ENCODE measurements around the gene WDFY2. TPM values are rescaled to one million over a fixed set of nuclear protein-coding genes. Genes with fewer than 3 reads are reported as not detected.

WDFY2 gene
- total RNA-seq, 4 donors from 2014 or later, result 6.0 to 11.3 (median 9.7) TPM

GRCh38 chr13:51717786-51718398 lies 133.6 kb downstream of the WDFY2 start:
- Histone ChIP-seq H3K27me3 (no peaks in the 10 kb centered on the region), H3K9me3 (no peaks in the 10 kb centered on the region), H3K4me3 (no peak overlapping the region), H3K4me1 (no peaks in the 10 kb centered on the region), H3K36me3 (no peaks in the 10 kb centered on the region), H3K27ac (no peak overlapping the region)
- TF ChIP-seq CTCF (IDR thresholded peaks at IDR 0.05) (no peak), POLR2A (IDR thresholded peaks at IDR 0.05) (no peak)
- no peak for DNase-seq

DNA sequence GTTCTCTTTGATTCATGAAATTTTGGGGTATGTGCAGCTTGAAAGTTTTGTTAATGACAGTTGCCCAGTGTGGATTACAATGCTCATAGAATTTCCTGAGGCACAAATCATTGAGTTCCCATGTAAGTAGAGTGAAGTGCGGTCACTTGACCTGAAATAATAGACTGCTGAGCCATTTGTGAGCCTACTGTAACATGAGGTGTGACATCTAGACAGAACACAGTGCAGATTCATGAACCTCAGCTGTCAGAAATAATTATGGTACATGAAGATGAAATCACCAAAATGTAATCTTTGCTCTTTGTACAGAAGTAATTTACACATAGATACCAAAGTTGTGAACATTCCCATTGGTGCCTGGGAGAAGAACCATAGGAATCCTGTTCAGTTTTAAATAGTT lies 135.1 kb downstream of the WDFY2 start:
- no peaks in the 10 kb centered on the region for H3K9me3 ChIP-seq
- H3K36me3 ChIP-seq, result no peaks in the 10 kb centered on the region
- no peak overlapping the region for H3K4me3 ChIP-seq
- H3K4me1 ChIP-seq, result no peaks in the 10 kb centered on the region
- no peaks in the 10 kb centered on the region for H3K27me3 ChIP-seq
- no peak for TF ChIP-seq CTCF (IDR thresholded peaks at IDR 0.05)
- TF ChIP-seq POLR2A (IDR thresholded peaks at IDR 0.05), result no peak
- no peak for DNase-seq
- H3K27ac ChIP-seq, result no peak overlapping the region

- Histone ChIP-seq H3K4me1 (no peaks in the 10 kb centered on the region), H3K36me3 (no peaks in the 10 kb centered on the region), H3K4me3 (no peak overlapping the region), H3K27me3 (no peaks in the 10 kb centered on the region), H3K9me3 (no peaks in the 10 kb centered on the region), H3K27ac (no peak overlapping the region)
- no peak for DNase-seq
- TF ChIP-seq CTCF (IDR thresholded peaks at IDR 0.05) (no peak), POLR2A (IDR thresholded peaks at IDR 0.05) (no peak)
Measured at GRCh38 chr13:51721496-51721895, 137.2 kb downstream of the WDFY2 start.

DNA sequence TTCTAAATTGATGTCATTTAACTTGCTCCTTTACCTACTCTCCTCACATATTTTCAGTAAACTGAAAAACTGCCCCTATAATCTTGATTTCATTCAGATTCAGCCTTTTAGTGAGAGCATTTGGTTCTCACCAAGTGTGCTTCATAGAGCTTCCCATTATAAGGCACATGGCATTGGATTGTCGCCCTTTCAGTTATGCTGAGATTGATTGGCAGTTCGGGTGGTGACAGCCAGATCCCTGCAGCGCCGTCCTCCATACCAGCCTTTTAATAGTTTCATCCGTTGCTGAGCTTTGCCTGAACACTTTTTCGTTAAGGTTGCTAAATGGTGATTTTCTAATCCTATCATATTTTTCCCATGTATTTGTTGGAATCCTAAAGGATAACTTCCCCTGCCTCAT lies 139.3 kb downstream of the WDFY2 start:
- Histone ChIP-seq H3K4me1 (no peaks in the 10 kb centered on the region), H3K36me3 (no peaks in the 10 kb centered on the region), H3K27ac (no peak overlapping the region), H3K27me3 (no peaks in the 10 kb centered on the region), H3K4me3 (no peak overlapping the region), H3K9me3 (no peaks in the 10 kb centered on the region)
- TF ChIP-seq POLR2A (IDR thresholded peaks at IDR 0.05), result no peak
- no peak for TF ChIP-seq CTCF (IDR thresholded peaks at IDR 0.05)
- no peak for DNase-seq

DNA sequence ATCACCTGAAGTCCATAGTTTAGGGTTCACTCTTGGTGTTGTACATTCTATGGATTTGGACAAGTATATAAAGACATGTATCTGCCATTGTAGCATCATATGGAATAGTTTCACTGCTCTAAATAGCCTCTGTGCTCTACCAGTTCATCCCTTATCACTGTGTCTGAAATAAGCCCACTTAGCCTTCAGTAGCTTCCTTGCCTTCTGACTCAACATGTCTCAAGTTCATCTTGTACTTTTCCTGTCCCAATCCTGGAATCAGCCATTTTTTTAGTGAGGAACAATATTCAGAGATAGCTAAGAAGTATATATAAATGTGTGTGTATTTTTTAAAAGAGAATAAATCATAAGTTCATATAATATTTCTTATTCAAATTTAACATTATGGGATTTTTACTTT lies 140.5 kb downstream of the WDFY2 start:
- Histone ChIP-seq H3K27ac (no peak overlapping the region), H3K27me3 (no peaks in the 10 kb centered on the region), H3K9me3 (no peaks in the 10 kb centered on the region), H3K4me1 (peaks cover 0 to 4% (median 0%) of the 10 kb centered on the region in 4 donors), H3K4me3 (no peak overlapping the region), H3K36me3 (no peaks in the 10 kb centered on the region)
- no peak for TF ChIP-seq POLR2A (IDR thresholded peaks at IDR 0.05)
- TF ChIP-seq CTCF (IDR thresholded peaks at IDR 0.05), result no peak
- no peak for DNase-seq
